ENCODE data around the gene RAB26.
"Not testable (repeated sequence)": the region's sequence is repeated elsewhere in the genome, so short reads cannot be mapped to it uniquely, and the experiment has no call there.

Gene RAB26

DNA sequence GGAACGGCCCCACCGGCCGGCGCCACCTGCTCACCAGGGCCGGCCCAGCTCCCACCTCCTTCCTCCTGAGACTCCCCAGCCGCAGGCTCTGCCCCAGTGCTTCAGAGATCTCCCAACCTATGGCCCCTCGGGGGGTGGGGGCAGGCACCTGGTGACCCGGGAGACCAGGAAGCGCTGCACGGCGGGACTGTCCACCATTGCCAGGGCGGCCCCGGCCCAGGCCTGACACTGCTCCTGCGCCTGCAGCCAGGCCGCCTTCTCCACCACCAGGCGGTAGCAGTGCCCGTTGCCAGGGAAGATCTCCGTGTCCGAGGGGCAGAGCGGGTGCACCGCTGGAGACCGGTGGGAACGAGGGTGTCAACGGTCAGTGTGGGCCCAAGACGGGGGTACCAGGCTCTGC, 31.1 kb upstream of the RAB26 start:
- not testable (repeated sequence) for DNase-seq (ENCODE audit: low read depth in 2 of 2)

DNA sequence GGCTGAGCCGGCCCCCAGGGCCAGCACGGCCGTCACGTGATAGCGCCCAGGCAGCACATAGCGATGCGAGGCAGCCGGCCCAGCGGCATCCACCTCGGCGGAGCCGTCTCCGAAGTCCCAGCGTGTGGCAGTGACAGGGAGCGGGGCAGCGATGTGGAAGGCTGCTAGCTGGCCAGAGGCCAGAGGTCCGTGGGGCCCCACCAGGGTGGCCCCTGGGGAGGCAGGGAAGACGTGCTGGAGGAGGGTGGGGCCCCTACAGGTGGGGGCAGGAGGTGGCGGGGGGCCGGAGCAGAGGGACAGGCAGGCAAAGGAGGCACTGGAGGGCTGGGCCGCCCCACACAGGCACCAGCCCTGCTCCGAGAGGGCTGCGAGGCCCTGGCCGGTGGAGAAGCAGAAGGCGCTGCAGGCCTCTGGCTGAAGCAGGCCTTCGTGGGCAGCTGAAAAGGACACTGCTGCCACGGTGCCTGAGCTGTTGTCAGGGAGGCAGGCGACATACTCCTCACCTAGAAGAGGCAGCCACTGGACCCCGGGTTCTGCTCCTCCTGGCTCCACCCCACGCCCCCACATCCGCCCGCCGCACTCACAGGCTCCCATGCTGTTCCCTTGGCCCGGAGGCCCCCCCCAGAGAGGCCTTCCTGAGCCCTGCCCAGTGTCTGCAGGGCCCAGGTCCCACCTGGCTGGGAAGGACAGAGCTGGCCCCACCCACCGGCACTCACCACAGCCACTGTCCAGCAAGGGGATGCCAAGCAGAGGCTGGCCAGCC, 30.3 kb upstream of the RAB26 start:
- DNase-seq (ENCODE audit: low read depth in 2 of 2) = not testable (repeated sequence)

DNA sequence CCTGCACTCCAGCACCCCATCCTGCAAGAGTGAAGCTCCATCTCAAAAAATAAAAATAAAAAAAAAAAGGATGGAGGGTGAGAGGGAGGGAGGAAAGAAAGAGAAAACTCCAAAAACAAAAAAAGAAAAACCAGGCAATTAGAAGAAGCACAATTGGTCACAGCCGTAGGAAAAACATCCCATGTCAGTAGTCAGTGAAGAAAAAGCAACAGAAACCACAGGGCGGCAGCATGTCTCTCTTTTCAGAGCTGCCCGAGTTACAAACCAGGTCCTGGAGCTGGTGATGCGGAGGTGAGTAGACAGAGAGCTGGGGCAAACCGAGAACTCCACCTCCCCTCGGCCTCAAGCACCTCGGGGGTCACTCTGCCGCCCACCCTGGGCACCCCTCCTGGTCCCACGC, 27.1 kb upstream of the RAB26 start:
- DNase-seq (ENCODE audit: low read depth in 2 of 2) = not testable (repeated sequence)

DNA sequence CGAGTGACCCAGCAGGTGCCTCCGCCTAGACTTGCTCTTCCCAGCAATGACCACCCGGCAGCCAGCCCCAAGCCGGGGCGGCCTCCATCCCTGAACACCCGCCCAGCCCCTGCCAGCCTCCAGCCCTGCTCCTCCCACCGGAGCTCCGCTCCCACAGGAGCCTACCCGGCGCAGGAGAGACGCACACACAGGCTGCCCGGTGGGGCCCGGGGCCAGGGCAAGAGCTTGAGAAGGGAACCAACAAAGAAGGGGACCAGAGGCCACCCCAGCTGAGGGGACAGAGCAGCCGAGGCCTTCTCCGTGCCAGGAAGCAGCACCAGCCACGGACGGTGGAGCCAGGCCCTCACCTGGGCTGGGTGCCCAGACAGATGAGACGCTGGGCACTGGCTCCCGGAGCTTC, 26.6 kb upstream of the RAB26 start:
- no peak for DNase-seq (ENCODE audit: low read depth in 2 of 2)

DNA sequence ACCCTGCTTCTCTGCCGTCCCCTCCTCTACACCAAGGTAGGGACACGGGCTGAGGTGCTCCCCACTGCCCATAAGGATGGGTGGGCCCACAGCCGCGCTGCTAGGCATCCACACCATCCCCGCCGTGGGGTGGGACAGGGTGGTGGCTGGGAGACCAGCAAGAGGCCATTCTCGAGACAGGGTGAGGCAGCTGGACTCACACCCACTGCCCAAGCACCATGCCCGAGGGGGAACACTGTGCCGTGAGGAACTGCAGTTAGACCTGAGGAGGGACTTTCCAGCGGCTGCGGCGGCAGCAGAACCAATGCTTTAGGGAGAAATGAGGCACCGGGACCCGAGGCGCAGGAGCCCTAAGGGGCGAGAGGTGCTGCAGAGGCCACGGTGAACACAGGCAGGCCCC, 26.0 kb upstream of the RAB26 start:
- no peak for DNase-seq (ENCODE audit: low read depth in 2 of 2)

DNA sequence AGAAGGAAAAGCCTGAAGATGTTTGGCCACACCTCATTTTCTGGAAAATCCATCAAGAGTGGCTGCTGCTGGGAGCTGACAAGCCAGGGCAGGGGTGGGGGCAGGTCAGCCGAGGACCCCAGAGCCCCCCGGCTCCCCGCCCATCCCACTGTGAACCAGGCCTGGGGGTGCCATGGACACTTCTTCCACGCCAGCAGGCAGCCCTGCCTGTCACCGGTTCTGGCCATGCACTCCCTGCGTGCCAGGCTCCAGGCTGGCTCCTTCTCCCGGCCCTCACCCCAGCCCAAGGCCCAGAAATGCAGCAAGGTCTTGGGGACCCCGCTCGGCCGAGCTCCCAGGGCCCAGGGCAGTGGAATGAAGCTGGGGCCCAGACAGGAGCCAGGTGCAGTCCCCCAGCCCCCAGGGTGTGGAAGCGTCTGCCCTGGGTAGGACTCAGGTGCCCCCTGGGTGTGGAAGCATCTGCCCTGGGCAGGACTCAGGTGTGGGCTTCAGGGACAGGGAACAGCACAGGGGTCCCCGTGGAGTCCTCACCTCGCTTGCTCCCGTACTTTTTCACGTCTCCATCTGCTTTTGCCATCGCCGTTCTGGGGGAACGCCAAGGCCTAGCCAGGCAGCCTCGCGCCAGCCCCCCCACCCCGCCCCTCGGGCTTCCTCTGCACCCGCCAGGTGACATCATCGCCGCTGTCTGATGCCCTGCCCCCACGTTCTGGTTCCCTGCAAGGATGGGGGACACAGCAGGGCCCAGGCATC, 25.3 kb upstream of the RAB26 start:
- not testable (repeated sequence) for DNase-seq (ENCODE audit: low read depth in 2 of 2)

DNA sequence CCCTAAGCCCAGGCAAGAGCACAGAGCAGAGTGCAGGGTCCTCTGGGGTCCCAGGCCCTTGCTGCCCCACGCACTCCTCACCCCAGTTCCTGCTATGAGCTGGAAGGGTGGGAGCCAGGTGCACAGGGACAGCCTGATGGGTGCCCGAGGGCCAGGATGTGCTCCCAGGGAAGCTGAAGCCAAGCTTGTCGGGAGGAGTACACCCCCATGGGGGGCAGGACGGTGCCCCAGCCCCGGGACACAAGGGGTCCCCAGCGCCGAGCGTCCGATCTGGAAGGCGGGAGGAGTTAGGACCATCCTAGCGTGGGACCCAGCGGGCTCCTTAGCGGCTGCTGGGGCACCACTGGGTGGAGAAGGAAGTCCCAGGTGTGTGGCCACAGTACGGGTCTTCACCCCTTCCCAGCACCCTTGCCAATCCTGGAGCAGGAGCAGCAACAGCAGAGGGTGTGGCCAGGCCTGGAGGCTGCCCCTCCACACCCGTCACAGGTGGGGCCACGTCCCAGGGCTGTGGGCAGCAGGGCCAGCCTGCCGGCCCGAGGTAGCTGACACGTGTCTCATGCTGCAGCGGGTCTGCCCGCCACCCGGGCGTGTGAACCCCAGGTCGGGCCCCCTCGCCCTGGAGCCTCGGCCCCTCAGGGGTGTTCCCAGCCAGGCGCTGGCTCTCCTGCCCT, 24.6 kb upstream of the RAB26 start:
- not testable (repeated sequence) for DNase-seq (ENCODE audit: low read depth in 2 of 2)

DNA sequence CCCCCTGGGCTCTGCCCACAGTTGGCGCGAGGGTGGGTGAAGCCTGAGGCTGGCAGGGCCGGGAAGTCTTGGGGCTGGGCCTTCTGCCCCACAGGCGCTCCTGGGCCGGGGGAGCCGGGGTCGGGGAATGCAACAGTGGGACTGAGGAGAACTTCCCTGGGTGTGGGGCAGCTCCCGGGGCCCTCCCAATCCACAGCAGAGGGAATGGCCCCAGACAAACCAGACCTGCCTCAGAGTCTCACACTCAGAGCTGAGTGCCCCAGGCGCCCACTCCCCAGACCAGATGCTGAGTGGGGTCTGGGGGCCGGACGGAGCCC, 24.1 kb upstream of the RAB26 start:
- DNase-seq (ENCODE audit: low read depth in 2 of 2) = not testable (repeated sequence)

DNA sequence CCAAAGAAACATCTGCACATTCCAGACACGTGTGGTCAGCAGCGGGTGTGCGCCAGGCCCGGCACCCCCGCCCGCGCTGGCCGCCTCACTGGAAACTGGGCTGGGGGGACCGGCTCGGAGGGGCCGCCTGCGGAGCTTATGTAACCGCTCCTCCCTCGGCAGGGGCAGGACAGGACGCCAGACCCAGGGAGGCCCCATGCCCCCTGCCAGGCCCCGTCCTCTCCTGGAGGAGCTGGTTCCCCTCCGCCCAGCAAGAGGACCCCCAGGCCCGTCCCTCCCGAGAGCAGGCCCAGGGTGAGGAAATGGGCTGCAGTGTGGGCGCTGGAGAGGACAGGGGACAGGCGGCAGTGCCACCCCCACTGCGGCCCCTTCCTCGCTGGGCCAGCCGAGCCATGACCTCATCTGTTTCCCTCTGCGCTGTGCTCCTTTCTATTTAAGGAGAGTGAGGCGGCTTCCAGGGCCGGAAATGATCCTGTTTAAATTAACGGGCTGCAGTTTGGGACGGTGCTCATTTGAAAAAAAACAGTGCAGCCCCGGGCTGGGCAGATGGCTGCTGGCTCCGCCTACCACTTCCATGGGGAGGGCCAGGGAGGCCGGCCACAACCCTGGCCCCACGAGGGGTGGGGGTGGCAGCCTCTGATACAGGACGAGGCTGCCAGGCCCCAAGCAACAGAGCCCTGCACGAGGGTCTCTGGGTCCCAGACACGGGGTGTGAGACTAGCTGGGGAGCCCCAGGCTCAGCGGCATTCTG, 23.6 kb upstream of the RAB26 start:
- not testable (repeated sequence) for DNase-seq (ENCODE audit: low read depth in 2 of 2)

DNA sequence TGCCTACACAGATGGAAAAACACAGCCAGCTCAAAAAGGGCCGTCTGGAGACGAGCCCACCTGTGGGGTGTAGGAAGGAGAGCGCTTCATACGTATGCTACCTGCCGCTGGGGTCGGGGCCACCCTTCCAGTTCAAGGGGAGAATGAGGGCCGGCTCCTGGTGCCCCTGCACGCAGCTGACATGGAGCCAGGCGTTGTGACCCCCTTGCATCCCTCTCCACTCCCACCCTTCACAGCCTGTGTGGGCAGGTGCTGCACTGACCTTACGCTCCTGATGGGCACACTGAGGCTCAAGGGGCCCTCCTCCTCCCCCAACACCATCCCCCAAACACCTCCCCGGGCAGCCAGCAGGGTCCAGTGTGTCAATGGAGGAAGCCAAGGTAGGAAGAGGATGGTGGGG, 22.8 kb upstream of the RAB26 start:
- DNase-seq (ENCODE audit: low read depth in 2 of 2) = not testable (repeated sequence)

DNA sequence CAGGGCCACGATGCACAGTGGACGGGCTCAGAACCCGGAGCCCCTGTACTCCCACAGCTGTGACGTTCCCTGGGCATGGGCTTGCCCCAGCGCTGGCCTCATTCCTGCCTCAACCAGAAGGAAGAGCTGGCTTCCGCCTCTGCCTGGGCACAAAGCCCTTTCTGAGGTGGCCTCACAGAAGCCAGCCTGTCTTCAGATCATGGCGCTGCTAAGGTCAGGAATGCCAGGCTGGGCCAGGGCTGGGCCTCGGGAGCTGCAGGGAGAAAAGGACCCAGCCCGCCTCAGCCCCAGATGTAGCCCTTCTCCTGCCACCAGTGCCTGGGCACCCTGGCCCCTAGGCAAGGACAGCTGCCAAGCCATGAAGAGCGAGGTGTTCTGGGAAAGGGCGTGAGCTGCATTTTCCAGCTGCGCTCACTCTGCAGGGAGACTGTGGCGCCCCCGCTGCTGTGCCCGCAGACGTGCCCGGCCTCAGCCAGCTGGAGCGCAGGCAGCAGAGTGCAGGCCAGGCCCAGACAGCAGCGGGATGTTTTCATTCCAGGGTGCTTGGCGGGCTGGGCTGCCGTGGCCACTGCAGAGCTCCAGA, 22.2 kb upstream of the RAB26 start:
- DNase-seq (ENCODE audit: low read depth in 2 of 2) = not testable (repeated sequence)

DNA sequence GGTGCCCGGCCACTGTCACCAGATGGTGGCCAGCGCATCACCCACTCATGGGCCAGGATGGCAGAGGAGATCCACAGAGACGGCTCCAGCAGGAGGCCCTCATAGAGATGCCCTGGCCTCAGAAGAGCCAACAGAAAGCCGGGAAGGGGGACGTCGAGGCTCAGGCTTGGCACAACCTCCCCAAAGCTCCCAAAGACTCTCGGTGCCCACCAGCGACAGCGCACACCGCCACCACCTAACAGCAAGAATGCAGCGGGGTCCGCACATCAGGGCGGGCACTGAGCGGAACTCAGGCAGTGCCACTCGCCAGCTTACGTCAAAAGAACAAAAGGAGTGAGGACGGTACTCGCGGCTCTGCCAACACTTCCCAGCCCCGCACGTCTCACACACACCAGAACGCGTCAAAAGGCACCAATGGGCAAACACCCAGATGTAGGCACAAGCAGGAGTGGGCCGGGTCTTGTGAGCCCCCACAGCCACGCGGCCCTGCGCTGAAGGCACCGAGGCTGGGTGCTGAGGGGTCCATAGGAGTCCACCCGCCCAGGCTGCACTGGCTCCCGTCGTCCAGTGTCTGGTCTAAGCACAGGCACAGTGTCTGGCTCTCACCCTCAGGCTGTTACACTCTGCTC, 21.4 kb upstream of the RAB26 start:
- not testable (repeated sequence) for DNase-seq (ENCODE audit: low read depth in 2 of 2)

DNA sequence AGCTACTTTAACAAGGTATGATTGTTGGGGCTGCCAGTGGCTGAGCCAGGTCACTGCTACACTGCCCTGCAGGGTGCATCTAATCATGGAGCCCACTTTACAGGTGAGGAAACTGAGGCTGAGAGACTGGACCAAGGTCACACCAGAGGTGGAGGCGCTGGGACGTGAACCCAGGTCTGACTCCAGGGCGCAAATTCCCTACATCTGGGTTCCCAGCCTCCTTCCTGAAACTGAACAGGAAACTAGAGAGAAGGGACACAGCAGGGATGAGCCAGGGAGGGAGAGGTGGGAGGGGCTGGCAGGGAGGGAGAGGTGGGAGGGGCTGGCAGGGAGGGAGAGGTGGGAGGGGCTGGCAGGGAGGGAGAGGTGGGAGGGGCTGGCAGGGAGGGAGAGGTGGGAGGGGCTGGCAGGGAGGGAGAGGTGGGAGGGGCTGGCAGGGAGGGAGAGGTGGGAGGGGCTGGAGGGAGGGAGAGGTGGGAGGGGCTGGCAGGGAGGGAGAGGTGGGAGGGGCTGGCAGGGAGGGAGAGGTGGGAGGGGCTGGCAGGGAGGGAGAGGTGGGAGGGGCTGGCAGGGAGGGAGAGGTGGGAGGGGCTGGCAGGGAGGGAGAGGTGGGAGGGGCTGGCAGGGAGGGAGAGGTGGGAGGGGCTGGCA, 20.7 kb upstream of the RAB26 start:
- DNase-seq (ENCODE audit: low read depth in 2 of 2) = not testable (repeated sequence)

DNA sequence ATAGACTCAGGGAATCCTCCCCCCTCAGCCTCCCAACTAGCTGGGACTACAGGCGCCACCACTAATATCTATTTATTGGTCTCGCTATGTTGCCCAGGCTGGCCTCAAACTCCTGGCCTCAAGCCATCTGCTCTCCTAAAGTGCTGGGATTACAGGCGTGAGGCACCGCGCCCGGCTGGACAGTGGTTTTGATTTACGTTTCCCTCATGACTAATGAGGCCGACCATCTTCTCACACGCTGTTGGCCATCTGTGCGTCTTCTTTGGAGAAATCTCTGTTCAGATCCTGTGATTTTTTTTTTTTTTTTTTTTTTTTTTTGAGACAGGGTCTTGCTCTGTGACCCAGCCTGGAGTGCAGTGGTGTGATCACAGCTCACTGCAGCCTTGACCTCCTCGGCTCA, 19.2 kb upstream of the RAB26 start:
- not testable (repeated sequence) for DNase-seq (ENCODE audit: low read depth in 2 of 2)

DNA sequence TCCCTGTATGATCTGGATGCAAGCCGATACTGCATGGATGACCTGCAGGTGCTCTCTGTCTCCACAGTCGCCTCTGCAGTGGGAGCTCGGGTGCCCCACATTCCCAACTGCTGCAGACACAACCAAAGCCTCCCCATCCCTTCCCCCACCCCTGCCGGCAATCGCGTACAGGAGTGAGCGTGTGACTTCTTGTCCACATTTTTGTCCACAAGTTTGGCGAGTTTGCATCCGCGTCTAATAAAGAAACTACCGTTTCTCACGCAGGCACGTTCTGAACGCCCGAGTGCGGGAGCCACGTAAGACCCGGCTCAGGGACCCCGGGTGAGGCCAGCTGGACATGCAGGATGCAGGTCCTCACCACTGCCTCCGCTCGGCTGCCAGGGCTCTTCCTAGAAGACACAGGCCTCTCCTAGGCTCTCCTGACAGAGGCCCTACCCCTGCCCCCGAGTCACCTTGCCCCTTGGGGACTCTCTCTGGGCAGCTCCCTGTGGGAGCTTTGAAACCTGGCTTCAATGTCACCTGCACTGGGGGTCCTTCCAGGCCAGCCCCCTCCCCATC, 18.5 kb upstream of the RAB26 start:
- not testable (repeated sequence) for DNase-seq (ENCODE audit: low read depth in 2 of 2)

DNA sequence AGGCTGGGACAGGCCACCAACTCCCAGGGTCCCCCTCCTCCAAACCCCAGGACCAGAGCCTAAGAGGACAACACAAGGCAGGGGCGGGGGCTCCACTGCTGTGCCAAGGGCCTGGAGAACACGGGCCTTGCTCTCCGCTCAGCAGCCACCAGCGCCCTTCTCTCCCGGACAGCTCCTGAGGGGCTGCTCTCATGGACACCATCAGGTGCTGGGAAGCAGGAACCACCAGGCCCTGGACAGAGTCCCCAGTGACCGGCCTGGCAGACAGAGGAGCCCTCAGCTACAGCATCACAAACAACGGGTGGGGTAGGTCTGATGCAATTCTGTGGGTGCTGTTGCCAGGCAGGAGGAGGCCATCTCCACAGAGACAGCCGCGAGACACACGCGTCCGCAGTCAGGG, 14.6 kb upstream of the RAB26 start:
- DNase-seq (ENCODE audit: low read depth in 2 of 2) = not testable (repeated sequence)

DNA sequence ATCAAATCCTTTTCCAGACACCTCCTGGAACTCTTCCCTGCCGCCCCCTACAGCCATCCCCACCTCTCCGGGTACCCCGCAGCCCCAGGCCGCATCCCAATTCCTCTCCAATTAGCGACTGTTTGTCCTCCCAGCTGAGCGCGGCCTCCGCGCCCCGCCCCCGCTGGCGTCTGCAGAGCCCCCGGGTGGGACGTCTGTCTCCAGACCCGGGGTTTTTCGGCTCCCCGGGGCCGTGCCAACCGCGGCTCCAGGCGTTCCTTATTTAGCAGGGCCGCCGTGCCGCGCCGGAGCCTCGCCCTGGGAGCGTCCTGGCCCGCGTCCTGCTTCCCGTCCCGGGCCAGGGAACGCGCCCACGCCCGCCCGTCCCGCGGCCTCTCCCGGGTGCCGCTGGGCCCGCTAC, 13.4 kb upstream of the RAB26 start:
- DNase-seq (ENCODE audit: low read depth in 2 of 2) = not testable (repeated sequence)

DNA sequence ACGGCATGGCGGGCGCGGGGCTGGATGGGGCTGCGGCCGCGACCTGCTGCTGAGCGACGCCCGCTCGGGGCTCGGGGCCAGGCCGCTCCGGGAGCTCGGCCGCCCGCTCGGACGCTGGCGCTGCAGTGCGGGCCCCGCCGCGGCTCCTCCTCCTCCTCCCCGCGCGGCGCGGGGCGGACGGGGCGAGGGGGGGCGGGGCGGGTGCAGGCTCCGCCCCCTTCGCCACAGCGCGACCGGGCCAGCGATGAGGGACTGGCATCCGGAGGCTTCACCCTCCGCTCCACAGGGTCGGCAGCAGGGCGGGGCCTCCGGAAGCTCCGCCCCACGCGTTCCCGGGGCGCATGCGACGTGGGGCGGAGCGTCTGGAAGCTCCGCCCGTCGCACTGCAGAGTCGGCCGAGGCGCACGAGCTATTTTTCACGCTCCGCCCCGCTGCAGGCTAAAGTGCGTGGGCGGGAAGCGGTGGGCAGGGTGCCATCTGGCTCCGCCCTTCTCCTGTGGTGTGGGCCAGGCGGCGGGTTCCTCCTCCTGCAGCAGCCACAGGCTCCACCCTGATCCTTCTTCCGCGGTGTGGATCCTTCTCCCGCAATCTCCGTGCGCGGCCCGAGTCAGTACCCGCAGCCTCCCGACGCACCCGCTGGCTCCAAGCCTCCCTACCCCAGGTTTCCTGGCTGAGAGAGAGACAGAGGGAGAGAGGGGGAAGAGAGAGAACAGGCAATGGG, 12.5 kb upstream of the RAB26 start, which contains the start of gene PKD1:
Gene PKD1 (minus strand): TSS at position 129 of the 721 bp plus-strand sequence. CDS start 209 bp downstream, outside the sequence.
- DNase-seq (ENCODE audit: low read depth in 2 of 2) = peak; percentile 93 to 98

All from stimulated activated CD4-positive, alpha-beta T cell treated with anti-CD3 and anti-CD28 coated beads, Interleukin-15, amount 100 ng/mL, for 48 hours (primary cell).